GM10248 (cell line): ENCODE data around the gene PHAF1.

ENCODE experiments used
- CTCF ChIA-PET: fragments of 300-600 bp; sonication (Branson Sonifier 250); formaldehyde crosslinking; extraction: SDS; loops from one replicate; lab custom pipeline; 2021; ENCODE audit warnings: antibody characterized with exemption; lab: Yijun Ruan, JAX
- POLR2A ChIA-PET: fragments of 350-650 bp; sonication (Branson Sonifier 250); formaldehyde crosslinking; extraction: SDS; loops from one replicate; lab custom pipeline; 2020; ENCODE audit warnings: antibody characterized with exemption; lab: Yijun Ruan, JAX
- DNase-seq: peaks from one replicate; pipeline ENCODE4 v3.0.0; 2012; ENCODE audit errors: extremely low spot score
- TF ChIP-seq, protein P1 (sequence below): IDR thresholded peaks from 2 replicates; pipeline ENCODE4 v1.5.1; 2012; ENCODE audit warnings: mild to moderate bottlenecking, low read depth; ENCODE audit errors: extremely low read depth, missing control alignments, control extremely low read depth

The PHAF1 gene

GRCh38 chr16:67088551-67088950 lies 21.2 kb upstream of the PHAF1 start:
- DNase-seq = no peak
- POLR2A ChIA-PET = no interaction called here
- TF ChIP-seq, protein P1, sequence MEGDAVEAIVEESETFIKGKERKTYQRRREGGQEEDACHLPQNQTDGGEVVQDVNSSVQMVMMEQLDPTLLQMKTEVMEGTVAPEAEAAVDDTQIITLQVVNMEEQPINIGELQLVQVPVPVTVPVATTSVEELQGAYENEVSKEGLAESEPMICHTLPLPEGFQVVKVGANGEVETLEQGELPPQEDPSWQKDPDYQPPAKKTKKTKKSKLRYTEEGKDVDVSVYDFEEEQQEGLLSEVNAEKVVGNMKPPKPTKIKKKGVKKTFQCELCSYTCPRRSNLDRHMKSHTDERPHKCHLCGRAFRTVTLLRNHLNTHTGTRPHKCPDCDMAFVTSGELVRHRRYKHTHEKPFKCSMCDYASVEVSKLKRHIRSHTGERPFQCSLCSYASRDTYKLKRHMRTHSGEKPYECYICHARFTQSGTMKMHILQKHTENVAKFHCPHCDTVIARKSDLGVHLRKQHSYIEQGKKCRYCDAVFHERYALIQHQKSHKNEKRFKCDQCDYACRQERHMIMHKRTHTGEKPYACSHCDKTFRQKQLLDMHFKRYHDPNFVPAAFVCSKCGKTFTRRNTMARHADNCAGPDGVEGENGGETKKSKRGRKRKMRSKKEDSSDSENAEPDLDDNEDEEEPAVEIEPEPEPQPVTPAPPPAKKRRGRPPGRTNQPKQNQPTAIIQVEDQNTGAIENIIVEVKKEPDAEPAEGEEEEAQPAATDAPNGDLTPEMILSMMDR = no peak
- CTCF ChIA-PET = interaction anchor here (2.3 kb wide), 1 partner anchor 22 kb away, joined by 6 read pairs; no protein-coding TSS in a partner anchor

DNA sequence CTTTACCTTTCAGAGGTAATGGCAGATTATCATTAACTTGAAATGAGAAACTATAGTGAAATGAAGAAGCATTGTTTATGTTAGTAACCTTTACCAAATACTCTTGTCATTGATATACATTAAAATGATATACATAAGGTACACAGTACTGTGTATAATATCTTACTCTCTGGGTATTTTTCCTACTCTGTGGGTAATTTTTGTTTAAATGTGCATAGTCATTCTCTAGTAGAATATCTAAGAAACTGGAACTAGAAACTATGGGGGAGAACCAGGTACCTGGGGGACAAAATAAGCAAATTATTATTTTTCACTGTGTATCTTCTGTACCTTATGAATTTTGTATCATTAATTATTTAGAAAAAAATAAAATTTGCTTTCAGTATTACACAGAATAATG lies 20.6 kb upstream of the PHAF1 start:
- TF ChIP-seq, protein P1 = no peak
- no peak for DNase-seq
- CTCF ChIA-PET = no interaction called here
- POLR2A ChIA-PET = no interaction called here

GRCh38 chr16:67091906-67092566 lies 17.7 kb upstream of the PHAF1 start:
- TF ChIP-seq, protein P1 = no peak
- POLR2A ChIA-PET = no interaction called here
- no peak for DNase-seq
- CTCF ChIA-PET = interaction anchor here (1.7 to 2.8 kb wide), 2 partner anchors 18 to 74 kb away, joined by 3 to 10 read pairs; no protein-coding TSS in a partner anchor

DNA sequence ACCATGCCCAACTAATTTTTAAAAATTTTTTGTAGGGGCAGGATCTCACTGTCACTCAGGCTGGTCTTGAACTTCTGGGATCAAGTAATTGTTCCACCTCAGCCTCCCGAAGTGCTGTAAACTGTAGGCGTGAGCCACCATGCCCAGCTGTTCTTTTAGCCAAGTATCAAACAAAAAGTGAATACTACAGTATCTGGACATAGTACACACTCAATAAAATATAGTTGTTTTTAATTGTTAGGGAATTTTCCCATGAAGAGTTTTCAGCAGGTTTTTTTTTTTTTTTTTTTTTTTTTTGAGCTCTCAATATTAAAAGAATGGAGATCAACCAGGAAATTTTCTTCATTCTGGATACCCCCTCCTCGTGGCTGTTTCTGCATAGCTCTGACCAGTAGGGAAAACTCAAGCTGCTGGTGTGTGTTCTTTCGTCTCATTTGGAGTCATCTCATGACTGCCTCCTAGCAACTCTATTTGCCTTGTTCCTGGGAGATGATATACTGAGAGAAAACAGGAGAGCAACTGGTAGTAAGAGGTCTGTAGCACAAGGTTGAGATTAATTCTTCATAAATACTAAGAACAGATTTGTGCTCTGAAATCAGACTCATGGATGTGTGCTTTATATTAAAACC lies 16.5 kb upstream of the PHAF1 start:
- TF ChIP-seq, protein P1 = no peak
- ChIA-PET POLR2A (interaction anchor here (0.7 kb wide), 1 partner anchor 342 kb away, joined by 9 read pairs; no protein-coding TSS in a partner anchor), CTCF (interaction anchor here (0.7 to 4.0 kb wide), 8 partner anchors 8 to 566 kb away, joined by 3 to 15 read pairs (median 3); no protein-coding TSS in a partner anchor)

GRCh38 chr16:67098599-67098998 lies 11.1 kb upstream of the PHAF1 start:
- DNase-seq = no peak
- POLR2A ChIA-PET = no interaction called here
- CTCF ChIA-PET = interaction anchor here (0.9 to 10.0 kb wide), 7 partner anchors 18 to 139 kb away, joined by 3 to 169 read pairs (median 3); no protein-coding TSS in a partner anchor

More for the DNA sequence above, 16.5 kb upstream of the PHAF1 start:
- DNase-seq = no peak

More at GRCh38 chr16:67098599-67098998, 11.1 kb upstream of the PHAF1 start:
- TF ChIP-seq, protein P1 = no peak
